ENCODE results near the gene PPP1R10.

Gene PPP1R10

GRCh38 chr6:30614044-30614842 is 2.8 kb downstream of the PPP1R10 start:
- TF ChIP-seq EP300 (IDR thresholded peaks at IDR 0.05; ENCODE audit: borderline replicate concordance) (0 out of 2 replicates have a peak, but pooled peaks have one; percentile 4), YY1 (IDR thresholded peaks at IDR 0.05; ENCODE audit: low read depth) (no peak)
- TF ChIP-seq, protein P1, sequence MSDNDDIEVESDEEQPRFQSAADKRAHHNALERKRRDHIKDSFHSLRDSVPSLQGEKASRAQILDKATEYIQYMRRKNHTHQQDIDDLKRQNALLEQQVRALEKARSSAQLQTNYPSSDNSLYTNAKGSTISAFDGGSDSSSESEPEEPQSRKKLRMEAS (IDR thresholded peaks at IDR 0.05): no peak

GRCh38 chr6:30613251-30614043 is 3.6 kb downstream of the PPP1R10 start:
- TF ChIP-seq YY1 (IDR thresholded peaks at IDR 0.05; ENCODE audit: low read depth) (no peak), REST (IDR thresholded peaks at IDR 0.05; ENCODE audit: low read depth) (no peak), RAD21 (IDR thresholded peaks at IDR 0.05; ENCODE audit: low read depth) (no peak), TAF1 (IDR thresholded peaks at IDR 0.05; ENCODE audit: low read depth) (no peak), CEBPB (IDR thresholded peaks at IDR 0.05) (no peak), FOXM1 (IDR thresholded peaks at IDR 0.05; ENCODE audit: borderline replicate concordance, low read depth) (no peak), NFIC (IDR thresholded peaks at IDR 0.05) (no peak), EGR1 (IDR thresholded peaks at IDR 0.05) (no peak)
- TF ChIP-seq, protein P2, sequence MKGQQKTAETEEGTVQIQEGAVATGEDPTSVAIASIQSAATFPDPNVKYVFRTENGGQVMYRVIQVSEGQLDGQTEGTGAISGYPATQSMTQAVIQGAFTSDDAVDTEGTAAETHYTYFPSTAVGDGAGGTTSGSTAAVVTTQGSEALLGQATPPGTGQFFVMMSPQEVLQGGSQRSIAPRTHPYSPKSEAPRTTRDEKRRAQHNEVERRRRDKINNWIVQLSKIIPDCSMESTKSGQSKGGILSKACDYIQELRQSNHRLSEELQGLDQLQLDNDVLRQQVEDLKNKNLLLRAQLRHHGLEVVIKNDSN (IDR thresholded peaks at IDR 0.05): no peak

- no peak for TF ChIP-seq YY1 (IDR thresholded peaks at IDR 0.05; ENCODE audit: low read depth)
- no peak for TF ChIP-seq CREB1 (IDR thresholded peaks at IDR 0.05; ENCODE audit: low read depth)
- TF ChIP-seq TEAD4 (IDR thresholded peaks at IDR 0.05): peak; percentile 63; the same call in 1 of the 2 replicates
- TF ChIP-seq, protein P2 (IDR thresholded peaks at IDR 0.05): no peak
- TF ChIP-seq TCF12 (IDR thresholded peaks at IDR 0.05; ENCODE audit: low read depth): no peak
- TF ChIP-seq RAD21 (IDR thresholded peaks at IDR 0.05; ENCODE audit: low read depth): no peak
- TF ChIP-seq, protein P1 (IDR thresholded peaks at IDR 0.05): no peak
Measured at GRCh38 chr6:30612687-30613248, 4.3 kb downstream of the PPP1R10 start.

- TF ChIP-seq RAD21 (IDR thresholded peaks at IDR 0.05; ENCODE audit: low read depth) (no peak), YY1 (IDR thresholded peaks at IDR 0.05; ENCODE audit: low read depth) (no peak), TAF1 (IDR thresholded peaks at IDR 0.05; ENCODE audit: low read depth) (no peak), EGR1 (IDR thresholded peaks at IDR 0.05) (no peak), TCF12 (IDR thresholded peaks at IDR 0.05; ENCODE audit: low read depth) (no peak), REST (IDR thresholded peaks at IDR 0.05; ENCODE audit: low read depth) (no peak), CREB1 (IDR thresholded peaks at IDR 0.05; ENCODE audit: low read depth) (no peak), CEBPB (IDR thresholded peaks at IDR 0.05) (no peak), TEAD4 (IDR thresholded peaks at IDR 0.05) (no peak), EP300 (IDR thresholded peaks at IDR 0.05; ENCODE audit: borderline replicate concordance) (no peak), NFIC (IDR thresholded peaks at IDR 0.05) (no peak), FOXM1 (IDR thresholded peaks at IDR 0.05; ENCODE audit: borderline replicate concordance, low read depth) (no peak), ZBTB7A (IDR thresholded peaks at IDR 0.05; ENCODE audit: low read depth) (no peak)
- TF ChIP-seq, protein P1 (IDR thresholded peaks at IDR 0.05): no peak
- TF ChIP-seq, protein P2 (IDR thresholded peaks at IDR 0.05): no peak
Measured at GRCh38 chr6:30612213-30612612, 4.8 kb downstream of the PPP1R10 start.

- TF ChIP-seq TCF12 (IDR thresholded peaks at IDR 0.05; ENCODE audit: low read depth) (no peak), EP300 (IDR thresholded peaks at IDR 0.05; ENCODE audit: borderline replicate concordance) (no peak), TEAD4 (IDR thresholded peaks at IDR 0.05) (no peak), FOXM1 (IDR thresholded peaks at IDR 0.05; ENCODE audit: borderline replicate concordance, low read depth) (no peak), CEBPB (IDR thresholded peaks at IDR 0.05) (no peak), CREB1 (IDR thresholded peaks at IDR 0.05; ENCODE audit: low read depth) (no peak), EGR1 (IDR thresholded peaks at IDR 0.05) (no peak), TAF1 (IDR thresholded peaks at IDR 0.05; ENCODE audit: low read depth) (no peak), RAD21 (IDR thresholded peaks at IDR 0.05; ENCODE audit: low read depth) (no peak), NFIC (IDR thresholded peaks at IDR 0.05) (no peak), REST (IDR thresholded peaks at IDR 0.05; ENCODE audit: low read depth) (no peak), ZBTB7A (IDR thresholded peaks at IDR 0.05; ENCODE audit: low read depth) (no peak), YY1 (IDR thresholded peaks at IDR 0.05; ENCODE audit: low read depth) (no peak)
- TF ChIP-seq, protein P1 (IDR thresholded peaks at IDR 0.05): no peak
- TF ChIP-seq, protein P2 (IDR thresholded peaks at IDR 0.05): no peak
Measured at GRCh38 chr6:30611856-30612194, 5.2 kb downstream of the PPP1R10 start.
